Cardiac muscle cell (in vitro differentiated cells and primary cell): ENCODE data around the gene LRRC17. TPM values are rescaled to one million over a fixed set of nuclear protein-coding genes. Genes with fewer than 3 reads are reported as not detected.

Source experiments
- DNase-seq, 2 donors: peaks; one replicate each; pipeline versions ENCODE4 v3.0.0 to v3.0.0-alpha.2; 2010 to 2017; ENCODE audit warnings: low read depth in 1 of 2, low spot score in 1 of 2
- H3K27ac ChIP-seq: fragments of 200-600 bp; sonication (generic); 2 replicates; pipeline ENCODE4 v1.5.1; 2016
- H3K27me3 ChIP-seq: fragments of 200-600 bp; sonication (generic); 2 replicates; pipeline ENCODE4 v1.6.0; 2016; ENCODE audit warnings: control low read depth
- H3K36me3 ChIP-seq: fragments of 200-600 bp; sonication (generic); 2 replicates; pipeline ENCODE4 v1.5.1; 2016; ENCODE audit warnings: control low read depth
- H3K4me1 ChIP-seq: fragments of 200-600 bp; sonication (generic); 2 replicates; pipeline ENCODE4 v1.8.1; 2017; ENCODE audit warnings: low read depth, mild to moderate bottlenecking, mixed run types
- H3K4me3 ChIP-seq: fragments of 200-600 bp; sonication (generic); 2 replicates; pipeline ENCODE4 v1.5.1; 2016; ENCODE audit warnings: mild to moderate bottlenecking
- H3K9me3 ChIP-seq: fragments of 200-600 bp; sonication (generic); 2 replicates; pipeline ENCODE4 v1.5.1; 2017; ENCODE audit warnings: low read depth, mild to moderate bottlenecking, control low read depth
- CTCF ChIP-seq: IDR thresholded peaks from 2 replicates; pipeline ENCODE4 v1.5.1; 2012; ENCODE audit warnings: low read depth, mild to moderate bottlenecking, low read length
- polyA plus RNA-seq: library from polyadenylated mRNA; unstranded; fragments of >200 nt; fragmentation: Nextera tagmentation; extraction: Ambion mirVana; gene quantifications from 2 replicates; pipeline ENCODE4 v1.2.1, GENCODE V29; 2016
- total RNA-seq: library from RNA; depleted of rRNA; stranded (reverse); fragments of >200 nt; gene quantifications from 2 replicates; pipeline ENCODE4 v1.2.3, GENCODE V29; 2016

The LRRC17 gene
- total and polyA plus RNA-seq, 2 experiments from 2014 or later = 5.7 to 8.0 TPM

GRCh38 chr7:102873470-102874165 lies 39.2 kb upstream of the LRRC17 start:
- Histone ChIP-seq H3K4me3 (no peak overlapping the region), H3K9me3 (no peaks in the 10 kb centered on the region), H3K27ac (no peak overlapping the region), H3K27me3 (no peaks in the 10 kb centered on the region), H3K4me1 (no peaks in the 10 kb centered on the region), H3K36me3 (no peaks in the 10 kb centered on the region)
- no peak for TF ChIP-seq CTCF
- DNase-seq = no peak

DNA sequence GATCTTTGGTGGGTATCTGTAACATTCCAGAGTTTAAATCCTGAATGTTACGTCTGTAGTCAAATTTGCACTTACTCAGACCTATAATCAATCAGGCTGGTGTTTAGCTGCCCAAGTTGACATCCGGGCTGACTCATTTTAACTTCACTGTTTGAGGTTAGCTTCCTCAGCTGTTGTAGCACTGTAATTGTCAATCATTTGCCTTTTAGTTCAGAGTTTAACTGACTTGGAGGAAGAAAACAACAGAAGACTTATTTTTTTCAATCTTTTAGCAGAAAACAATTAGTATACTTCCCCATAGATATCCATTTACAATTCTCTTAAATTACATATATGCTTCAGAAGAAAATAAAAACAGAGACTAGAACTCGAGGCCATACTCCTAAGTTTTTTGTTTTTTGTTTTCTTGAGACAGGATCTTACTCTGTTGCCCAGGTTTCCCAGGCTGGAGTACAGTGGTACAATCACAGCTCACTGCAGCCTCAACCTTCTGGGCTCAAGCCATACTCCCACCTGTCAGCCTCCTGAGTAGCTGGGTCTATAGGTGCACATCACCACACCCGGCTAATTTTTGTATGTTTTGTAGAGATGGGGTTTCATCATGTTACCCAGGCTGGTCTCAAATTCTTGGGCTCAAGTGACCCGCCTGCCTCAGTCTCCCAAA lies 38.5 kb upstream of the LRRC17 start:
- Histone ChIP-seq H3K4me3 (no peak overlapping the region), H3K27ac (no peak overlapping the region), H3K9me3 (no peaks in the 10 kb centered on the region), H3K27me3 (no peaks in the 10 kb centered on the region), H3K4me1 (no peaks in the 10 kb centered on the region), H3K36me3 (no peaks in the 10 kb centered on the region)
- no peak for TF ChIP-seq CTCF
- peak in 1 of 2 donors; percentile 67 for DNase-seq

- Histone ChIP-seq H3K4me3 (no peak overlapping the region), H3K9me3 (no peaks in the 10 kb centered on the region), H3K27ac (no peak overlapping the region), H3K27me3 (no peaks in the 10 kb centered on the region), H3K36me3 (no peaks in the 10 kb centered on the region), H3K4me1 (no peaks in the 10 kb centered on the region)
- TF ChIP-seq CTCF = no peak
- peak in 1 of 2 donors; percentile 51 for DNase-seq
Measured at GRCh38 chr7:102874966-102875365, 37.8 kb upstream of the LRRC17 start.

GRCh38 chr7:102875700-102876295 lies 37.0 kb upstream of the LRRC17 start:
- no peaks in the 10 kb centered on the region for H3K27me3 ChIP-seq
- H3K9me3 ChIP-seq = no peaks in the 10 kb centered on the region
- no peak overlapping the region for H3K4me3 ChIP-seq
- no peaks in the 10 kb centered on the region for H3K36me3 ChIP-seq
- DNase-seq = peak in 1 of 2 donors; percentile 94
- no peak for TF ChIP-seq CTCF
- H3K4me1 ChIP-seq = no peaks in the 10 kb centered on the region
- H3K27ac ChIP-seq = no peak overlapping the region

DNA sequence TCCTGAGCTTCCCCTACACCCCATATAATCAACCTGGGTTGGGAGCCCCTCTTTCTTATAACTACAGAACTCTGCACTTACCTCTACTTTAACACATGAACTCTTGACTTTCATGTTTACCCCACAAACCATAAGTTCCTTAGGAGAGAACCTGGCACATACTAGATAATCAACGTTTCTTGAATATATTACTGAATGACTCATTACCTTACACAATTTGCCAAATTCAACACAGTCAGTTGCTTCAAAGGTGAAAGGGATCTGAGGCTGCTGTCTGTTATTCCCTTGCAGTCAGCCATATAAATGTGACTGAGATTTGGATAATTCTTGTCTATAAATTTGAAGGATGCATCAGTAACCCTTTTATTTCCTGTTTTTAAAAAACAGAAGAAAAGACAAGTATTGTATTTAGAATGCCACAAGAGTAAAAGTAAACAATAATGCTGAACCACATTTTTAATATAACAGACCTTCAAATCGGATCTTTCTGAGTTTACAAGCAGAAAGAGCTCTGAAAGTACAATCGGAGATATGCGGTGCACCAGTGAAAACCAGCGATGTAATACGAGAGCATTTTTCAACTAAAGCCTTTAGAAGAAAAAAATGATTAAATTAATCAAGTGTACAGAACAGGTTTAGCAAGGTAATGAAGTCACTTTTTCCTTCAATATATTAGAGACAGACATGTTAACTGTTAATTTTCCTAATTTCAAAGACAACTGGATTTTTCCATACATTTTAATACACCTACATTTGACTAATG lies 29.5 kb upstream of the LRRC17 start:
- peak in 1 of 2 donors; percentile 58 for DNase-seq

More for the DNA sequence above, 29.5 kb upstream of the LRRC17 start:
- no peaks in the 10 kb centered on the region for H3K36me3 ChIP-seq
- TF ChIP-seq CTCF = no peak
- no peak overlapping the region for H3K4me3 ChIP-seq
- no peaks in the 10 kb centered on the region for H3K27me3 ChIP-seq
- no peak overlapping the region for H3K27ac ChIP-seq
- no peaks in the 10 kb centered on the region for H3K4me1 ChIP-seq
- H3K9me3 ChIP-seq = no peaks in the 10 kb centered on the region
